Caco-2 (cell line): Measurements from ENCODE around the gene LNPK. TPM values are rescaled to one million over a fixed set of nuclear protein-coding genes. Genes with fewer than 3 reads are reported as not detected.

ENCODE experiments used
- BruUV-seq: library from RNA; stranded (reverse); fragments of 400-500 nt; replicated peaks from 2 replicates; lab custom pipeline; 2021; lab: Mats Ljungman, UMichigan
- CTCF ChIA-PET: fragments of 300-600 bp; sonication (Branson Sonifier 250); formaldehyde crosslinking; loops from one replicate; lab custom pipeline; 2022; ENCODE audit warnings: antibody characterized with exemption; lab: Charles Lee
- POLR2A ChIA-PET: fragments of 300-600 bp; sonication (Branson Sonifier 250); formaldehyde crosslinking; loops from one replicate; lab custom pipeline; 2022; ENCODE audit warnings: antibody characterized with exemption; lab: Charles Lee
- DNase-seq, 2 experiments: peaks; one replicate each; pipeline versions ENCODE4 v3.0.0 to v3.0.0-alpha.2; 2020 to 2022
- H3K27me3 ChIP-seq: replicated peaks from 2 replicates; pipeline ENCODE4 v1.6.0; 2011; ENCODE audit warnings: low read length; ENCODE audit not compliant: control insufficient read depth, insufficient read depth
- H3K36me3 ChIP-seq: 2 replicates; pipeline ENCODE4 v1.5.1; 2011; ENCODE audit warnings: low read length; ENCODE audit not compliant: control insufficient read depth, insufficient read depth
- H3K4me1 ChIP-seq: fragments of 250-450 bp; sonication (Bioruptor Pico); 2 replicates; pipeline ENCODE4 v1.5.1; 2020; ENCODE audit warnings: mild to moderate bottlenecking
- H3K4me3 ChIP-seq: 2 replicates; pipeline ENCODE4 v1.5.1; 2011; ENCODE audit warnings: low read depth, mild to moderate bottlenecking, control low read depth, low read length
- H3K9me3 ChIP-seq: fragments of 250-450 bp; sonication (Bioruptor Pico); 2 replicates; pipeline ENCODE4 v1.5.1; 2020; ENCODE audit warnings: mild to moderate bottlenecking, moderate library complexity
- H3K27ac Mint-ChIP-seq: one replicate; pipeline ENCODE4 v1.8.0; 2022; ENCODE audit warnings: mixed read lengths; ENCODE audit not compliant: unreplicated experiment
- H3K27me3 Mint-ChIP-seq: one replicate; pipeline ENCODE4 v1.8.0; 2022; ENCODE audit warnings: mixed read lengths; ENCODE audit not compliant: insufficient read depth, unreplicated experiment
- H3K36me3 Mint-ChIP-seq: one replicate; pipeline ENCODE4 v1.8.0; 2022; ENCODE audit warnings: mild to moderate bottlenecking, mixed read lengths; ENCODE audit not compliant: insufficient read depth, unreplicated experiment
- H3K4me1 Mint-ChIP-seq: one replicate; pipeline ENCODE4 v1.8.0; 2022; ENCODE audit warnings: low read depth, mixed read lengths; ENCODE audit not compliant: unreplicated experiment
- H3K4me3 Mint-ChIP-seq: one replicate; pipeline ENCODE4 v1.8.0; 2022; ENCODE audit warnings: mild to moderate bottlenecking, moderate library complexity, mixed read lengths; ENCODE audit not compliant: unreplicated experiment
- H3K9me3 Mint-ChIP-seq: one replicate; pipeline ENCODE4 v1.8.0; 2022; ENCODE audit warnings: mixed read lengths; ENCODE audit not compliant: unreplicated experiment
- intact Hi-C: fragments of 100-400 bp; cut with micrococcal nuclease; formaldehyde crosslinking; loops from one replicate; pipeline ENCODE4 v1.10.0; 2022; ENCODE audit not compliant: unreplicated experiment
- total RNA-seq: library from RNA; stranded (reverse); gene quantifications from 2 replicates; pipeline ENCODE4 v1.2.3, GENCODE V29; 2022
- TF ChIP-seq, protein P1 (sequence below), 2 experiments: fragments of 200-600 bp in 1 of 2; IDR thresholded peaks; 1 replicate in 1 of 2; 2 replicates in 1 of 2; pipeline versions ENCODE4 v1.5.1 to v1.8.0; 2011 to 2022; ENCODE audit warnings: antibody characterized with exemption in 1 of 2, control low read depth in 1 of 2, inconsistent platforms in 1 of 2, low read depth in 1 of 2, low read length in 1 of 2, mild to moderate bottlenecking in 1 of 2, moderate library complexity in 1 of 2; ENCODE audit not compliant: insufficient read depth in 1 of 2, severe bottlenecking in 1 of 2, unreplicated experiment in 1 of 2

The LNPK gene
- total RNA-seq, 1 experiment from 2014 or later, result 19.1 TPM

DNA sequence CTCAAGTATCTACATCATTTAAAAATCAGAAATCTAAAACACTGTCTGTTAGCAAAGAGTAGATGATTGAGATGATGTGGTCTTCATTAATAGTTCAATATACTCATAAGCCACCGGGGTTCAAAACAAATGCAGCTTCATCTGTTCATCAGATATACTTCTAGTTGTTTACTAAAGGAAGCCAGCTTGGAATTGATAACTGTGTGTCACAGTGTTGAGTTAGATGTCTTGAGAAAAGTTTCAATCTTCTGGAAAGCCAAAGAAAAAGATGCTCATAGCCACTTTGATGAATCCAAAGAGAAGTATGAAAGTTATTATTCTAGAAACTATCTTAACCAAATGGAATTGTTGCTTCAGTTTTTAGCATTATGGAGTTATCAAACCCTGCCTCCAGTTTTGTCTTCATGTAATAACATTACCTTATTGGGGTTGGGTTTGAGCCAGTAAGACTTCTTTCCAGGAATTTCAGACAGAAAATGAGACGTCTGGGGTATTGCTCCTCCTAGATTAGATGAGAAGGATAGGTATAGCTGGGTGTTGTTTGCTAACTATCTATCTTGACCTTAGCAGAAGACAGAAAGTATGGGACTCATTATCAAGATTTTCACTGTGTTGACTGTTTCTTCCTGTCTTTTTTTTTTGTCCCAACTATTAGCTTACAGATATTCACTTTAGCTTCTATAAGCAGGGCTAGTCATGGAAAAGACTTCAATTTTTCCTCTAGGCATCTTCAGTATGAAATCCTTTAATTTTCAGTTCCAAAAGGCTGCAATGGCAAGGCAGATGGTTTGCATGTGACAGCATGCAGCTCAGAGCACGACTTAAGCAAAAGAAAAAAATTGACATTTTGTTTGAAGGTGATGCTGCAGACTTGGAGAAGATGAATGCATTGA is 66.5 kb downstream of the LNPK start:
- H3K4me3 Mint-ChIP-seq, result no peak overlapping the region
- ChIA-PET POLR2A (no interaction called here), CTCF (no interaction called here)
- Histone ChIP-seq H3K36me3 (no peaks in the 10 kb centered on the region), H3K4me3 (no peak overlapping the region), H3K27me3 (no peaks in the 10 kb centered on the region), H3K9me3 (no peaks in the 10 kb centered on the region), H3K4me1 (no peaks in the 10 kb centered on the region)
- H3K4me1 Mint-ChIP-seq, result no peaks in the 10 kb centered on the region
- no peak overlapping the region for H3K27ac Mint-ChIP-seq
- BruUV-seq, result no TSS peak
- H3K9me3 Mint-ChIP-seq, result no peaks in the 10 kb centered on the region
- no peaks in the 10 kb centered on the region for H3K27me3 Mint-ChIP-seq
- H3K36me3 Mint-ChIP-seq, result no peaks in the 10 kb centered on the region
- intact Hi-C loops, result no loop called here
- DNase-seq, result no peak
- TF ChIP-seq, protein P1, sequence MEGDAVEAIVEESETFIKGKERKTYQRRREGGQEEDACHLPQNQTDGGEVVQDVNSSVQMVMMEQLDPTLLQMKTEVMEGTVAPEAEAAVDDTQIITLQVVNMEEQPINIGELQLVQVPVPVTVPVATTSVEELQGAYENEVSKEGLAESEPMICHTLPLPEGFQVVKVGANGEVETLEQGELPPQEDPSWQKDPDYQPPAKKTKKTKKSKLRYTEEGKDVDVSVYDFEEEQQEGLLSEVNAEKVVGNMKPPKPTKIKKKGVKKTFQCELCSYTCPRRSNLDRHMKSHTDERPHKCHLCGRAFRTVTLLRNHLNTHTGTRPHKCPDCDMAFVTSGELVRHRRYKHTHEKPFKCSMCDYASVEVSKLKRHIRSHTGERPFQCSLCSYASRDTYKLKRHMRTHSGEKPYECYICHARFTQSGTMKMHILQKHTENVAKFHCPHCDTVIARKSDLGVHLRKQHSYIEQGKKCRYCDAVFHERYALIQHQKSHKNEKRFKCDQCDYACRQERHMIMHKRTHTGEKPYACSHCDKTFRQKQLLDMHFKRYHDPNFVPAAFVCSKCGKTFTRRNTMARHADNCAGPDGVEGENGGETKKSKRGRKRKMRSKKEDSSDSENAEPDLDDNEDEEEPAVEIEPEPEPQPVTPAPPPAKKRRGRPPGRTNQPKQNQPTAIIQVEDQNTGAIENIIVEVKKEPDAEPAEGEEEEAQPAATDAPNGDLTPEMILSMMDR (IDR thresholded peaks at IDR 0.05; ENCODE audit: insufficient read depth in 1 of 2, low read depth in 1 of 2, low read length in 1 of 2, severe bottlenecking in 1 of 2, unreplicated experiment in 1 of 2), result no peak

GRCh38 chr2:175932675-175933074 is 69.4 kb downstream of the LNPK start:
- Mint-ChIP-seq H3K27me3 (no peaks in the 10 kb centered on the region), H3K4me3 (no peak overlapping the region), H3K27ac (no peak overlapping the region), H3K9me3 (no peaks in the 10 kb centered on the region), H3K4me1 (no peaks in the 10 kb centered on the region), H3K36me3 (no peaks in the 10 kb centered on the region)
- DNase-seq, result no peak
- ChIA-PET CTCF (no interaction called here), POLR2A (no interaction called here)
- Histone ChIP-seq H3K9me3 (no peaks in the 10 kb centered on the region), H3K4me1 (no peaks in the 10 kb centered on the region), H3K36me3 (no peaks in the 10 kb centered on the region), H3K27me3 (no peaks in the 10 kb centered on the region), H3K4me3 (no peak overlapping the region)
- intact Hi-C loops, result no loop called here
- no TSS peak for BruUV-seq
- TF ChIP-seq, protein P1 (IDR thresholded peaks at IDR 0.05; ENCODE audit: insufficient read depth in 1 of 2, low read depth in 1 of 2, low read length in 1 of 2, severe bottlenecking in 1 of 2, unreplicated experiment in 1 of 2), result no peak

DNA sequence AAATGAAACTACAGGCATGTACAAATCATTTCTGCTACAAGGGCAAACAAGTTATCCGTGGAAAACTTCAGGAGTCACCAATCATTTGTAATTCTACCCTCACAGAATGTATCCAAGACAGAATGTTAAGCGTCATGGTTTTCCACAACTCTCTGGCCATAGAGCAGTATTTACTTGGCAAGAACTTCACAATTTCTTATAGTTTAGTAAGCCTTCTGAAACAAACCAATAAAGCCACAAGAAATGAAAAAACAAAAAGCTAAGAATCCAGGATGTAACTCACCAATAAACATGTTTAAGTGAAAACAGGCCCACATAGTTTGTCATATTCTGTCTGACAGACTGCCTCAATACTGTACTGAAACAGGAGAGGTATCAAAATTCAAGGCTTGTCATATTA is 70.3 kb downstream of the LNPK start:
- Mint-ChIP-seq H3K27me3 (no peaks in the 10 kb centered on the region), H3K4me3 (no peak overlapping the region), H3K4me1 (no peaks in the 10 kb centered on the region), H3K36me3 (no peaks in the 10 kb centered on the region), H3K9me3 (no peaks in the 10 kb centered on the region), H3K27ac (no peak overlapping the region)
- no peak for DNase-seq
- Histone ChIP-seq H3K36me3 (no peaks in the 10 kb centered on the region), H3K27me3 (no peaks in the 10 kb centered on the region), H3K4me3 (no peak overlapping the region), H3K4me1 (no peaks in the 10 kb centered on the region), H3K9me3 (no peaks in the 10 kb centered on the region)
- BruUV-seq, result no TSS peak
- CTCF ChIA-PET, result no interaction called here
- intact Hi-C loops, result no loop called here
- TF ChIP-seq, protein P1 (IDR thresholded peaks at IDR 0.05; ENCODE audit: insufficient read depth in 1 of 2, low read depth in 1 of 2, low read length in 1 of 2, severe bottlenecking in 1 of 2, unreplicated experiment in 1 of 2), result no peak
- POLR2A ChIA-PET, result no interaction called here
